GM13977 (cell line): Measurements from ENCODE around the gene SIGLEC9.

Experiments
- DNase-seq: peaks from one replicate; pipeline ENCODE4 v3.0.0; 2012; ENCODE audit warnings: low spot score
- in situ Hi-C: fragments of 300-500 bp; cut with MboI; formaldehyde crosslinking; loops from one replicate; pipeline ENCODE4 v1.12.0; 2022; ENCODE audit warnings: low sequenced_read_pairs, low pct_unique_long_range_greater_than_20kb, mixed read lengths, inconsistent platforms; ENCODE audit not compliant: unreplicated experiment
- TF ChIP-seq, protein P1 (sequence below): IDR thresholded peaks from 2 replicates; pipeline ENCODE4 v1.5.1; 2012; ENCODE audit warnings: mild to moderate bottlenecking, control low read depth; ENCODE audit not compliant: insufficient read depth; ENCODE audit errors: extremely low read depth, missing control alignments

The SIGLEC9 gene

DNA sequence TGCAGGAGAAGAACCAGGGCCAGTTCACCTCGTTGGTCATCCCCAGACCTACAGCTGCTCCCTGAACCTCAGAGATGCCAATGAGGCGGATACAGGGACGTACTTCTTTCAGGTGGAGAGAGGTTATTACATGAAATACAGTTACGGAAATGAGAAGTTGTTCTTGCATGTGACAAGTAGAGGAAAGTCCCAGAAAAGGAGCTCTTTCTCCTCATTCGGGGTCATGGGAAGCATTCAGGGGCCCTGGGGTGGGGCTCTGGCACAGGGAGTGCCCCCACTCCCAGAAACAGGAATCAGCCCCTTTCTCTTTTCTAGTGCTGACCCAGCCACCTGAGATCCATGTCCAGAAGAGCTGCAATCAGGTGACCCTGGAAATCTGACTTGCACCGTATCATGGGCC, 4.5 kb upstream of the SIGLEC9 start:
- in situ Hi-C loops = no loop called here
- DNase-seq = no peak
- TF ChIP-seq, protein P1, sequence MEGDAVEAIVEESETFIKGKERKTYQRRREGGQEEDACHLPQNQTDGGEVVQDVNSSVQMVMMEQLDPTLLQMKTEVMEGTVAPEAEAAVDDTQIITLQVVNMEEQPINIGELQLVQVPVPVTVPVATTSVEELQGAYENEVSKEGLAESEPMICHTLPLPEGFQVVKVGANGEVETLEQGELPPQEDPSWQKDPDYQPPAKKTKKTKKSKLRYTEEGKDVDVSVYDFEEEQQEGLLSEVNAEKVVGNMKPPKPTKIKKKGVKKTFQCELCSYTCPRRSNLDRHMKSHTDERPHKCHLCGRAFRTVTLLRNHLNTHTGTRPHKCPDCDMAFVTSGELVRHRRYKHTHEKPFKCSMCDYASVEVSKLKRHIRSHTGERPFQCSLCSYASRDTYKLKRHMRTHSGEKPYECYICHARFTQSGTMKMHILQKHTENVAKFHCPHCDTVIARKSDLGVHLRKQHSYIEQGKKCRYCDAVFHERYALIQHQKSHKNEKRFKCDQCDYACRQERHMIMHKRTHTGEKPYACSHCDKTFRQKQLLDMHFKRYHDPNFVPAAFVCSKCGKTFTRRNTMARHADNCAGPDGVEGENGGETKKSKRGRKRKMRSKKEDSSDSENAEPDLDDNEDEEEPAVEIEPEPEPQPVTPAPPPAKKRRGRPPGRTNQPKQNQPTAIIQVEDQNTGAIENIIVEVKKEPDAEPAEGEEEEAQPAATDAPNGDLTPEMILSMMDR = no peak

DNA sequence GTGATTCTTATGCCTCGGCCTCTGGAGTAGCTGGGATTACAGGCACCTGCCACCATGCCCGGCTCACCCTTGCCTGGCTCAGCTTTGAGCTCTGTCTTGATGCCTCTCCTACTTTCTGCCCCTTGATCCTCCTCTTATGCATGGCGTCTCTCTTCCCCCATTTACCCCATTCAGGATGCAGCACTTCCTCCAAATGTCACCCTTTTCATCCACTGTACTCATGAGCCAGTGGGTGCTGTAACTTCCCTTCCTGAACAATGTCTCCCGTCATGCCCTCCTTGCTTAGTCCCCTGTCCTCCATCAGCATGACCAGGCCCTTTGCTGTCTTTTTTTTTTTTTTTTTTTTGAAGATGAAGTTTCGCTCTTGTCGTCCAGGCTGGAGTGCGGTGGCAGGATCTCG, 3.4 kb upstream of the SIGLEC9 start:
- TF ChIP-seq, protein P1 = no peak
- in situ Hi-C loops = no loop called here
- no peak for DNase-seq

DNA sequence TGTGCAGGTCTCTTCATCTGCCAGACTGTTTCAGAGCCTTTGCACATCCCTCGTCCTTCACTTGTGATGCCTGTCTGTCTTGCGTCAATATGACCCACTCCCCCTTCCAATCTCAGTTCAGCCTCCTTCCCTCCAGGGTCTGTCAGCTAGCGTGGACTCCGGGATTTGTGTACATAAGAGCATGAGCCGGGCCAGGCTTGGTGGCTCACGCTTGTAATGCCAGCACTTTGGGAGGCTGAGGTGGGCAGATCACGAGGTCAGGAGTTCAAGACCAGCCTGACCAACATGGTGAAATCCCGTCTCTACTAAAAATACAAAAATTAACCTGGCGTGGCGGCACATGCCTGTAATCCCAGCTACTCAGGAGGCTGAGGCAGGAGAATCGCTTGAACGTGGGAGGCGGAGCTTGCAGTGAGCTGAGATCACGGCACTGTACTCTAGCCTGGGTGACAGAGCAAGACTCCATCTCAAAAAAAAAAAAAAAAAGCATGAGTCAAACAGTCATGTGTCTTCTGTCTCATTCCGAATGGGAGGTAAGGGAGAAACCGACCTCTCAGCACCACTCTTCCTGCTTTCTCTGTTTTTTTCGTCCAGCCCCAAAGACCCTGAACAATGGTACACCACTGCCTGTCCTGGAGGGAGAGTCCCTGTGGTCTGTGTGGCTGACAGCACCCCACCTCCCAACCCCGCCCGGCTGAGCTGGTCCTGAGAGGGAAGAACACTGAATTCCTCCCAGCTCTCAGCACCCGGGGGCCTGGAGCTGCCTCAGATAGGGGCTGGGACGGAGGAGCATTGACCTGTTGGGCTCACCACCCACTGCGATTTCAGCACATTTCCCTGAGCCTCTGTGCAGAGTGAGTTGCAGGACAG, 2.4 kb upstream of the SIGLEC9 start:
- TF ChIP-seq, protein P1 = no peak
- DNase-seq = no peak
- in situ Hi-C loops = no loop called here

DNA sequence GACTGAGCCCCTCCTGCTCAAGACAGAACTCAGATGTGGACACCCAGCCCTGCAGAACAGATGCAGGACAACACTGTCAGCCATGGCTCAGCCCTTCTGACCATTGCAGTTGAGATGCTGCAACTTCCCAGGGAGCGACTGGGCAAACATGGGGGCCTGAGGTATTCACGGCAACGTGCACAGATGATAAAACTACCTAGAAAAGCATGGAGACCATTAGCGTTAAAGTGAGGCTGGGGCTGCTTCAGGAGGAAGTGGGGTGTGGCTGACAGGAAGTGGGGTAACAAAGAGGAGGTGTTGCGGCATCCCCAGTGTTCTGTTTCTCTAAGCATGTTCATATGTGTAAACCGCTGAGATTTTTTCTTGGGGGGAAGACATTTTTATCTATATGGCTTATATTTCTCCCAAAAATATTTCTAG, 1.3 kb upstream of the SIGLEC9 start:
- in situ Hi-C loops = no loop called here
- TF ChIP-seq, protein P1 = no peak
- no peak for DNase-seq

DNA sequence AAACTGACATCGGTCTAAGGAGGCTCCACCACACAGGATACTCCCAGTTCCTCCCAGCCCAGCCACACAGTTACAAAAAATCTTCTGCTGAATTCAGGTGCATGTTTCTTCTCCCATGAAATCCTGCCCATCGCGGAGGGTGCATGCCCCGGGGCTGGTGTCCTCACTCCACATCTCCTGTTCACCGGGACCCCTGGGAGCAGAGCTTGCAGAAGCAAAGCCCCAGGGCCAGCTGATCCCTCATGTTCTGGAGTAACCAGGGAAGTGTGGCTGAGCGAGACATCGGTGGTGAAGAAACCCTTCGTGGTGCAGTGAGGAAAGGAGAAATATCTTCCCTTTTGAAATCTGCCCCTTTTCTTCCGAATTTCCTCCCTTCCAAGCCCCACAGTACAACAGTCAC, 904 bp upstream of the SIGLEC9 start:
- in situ Hi-C loops = no loop called here
- no peak for DNase-seq
- TF ChIP-seq, protein P1 = no peak

DNA sequence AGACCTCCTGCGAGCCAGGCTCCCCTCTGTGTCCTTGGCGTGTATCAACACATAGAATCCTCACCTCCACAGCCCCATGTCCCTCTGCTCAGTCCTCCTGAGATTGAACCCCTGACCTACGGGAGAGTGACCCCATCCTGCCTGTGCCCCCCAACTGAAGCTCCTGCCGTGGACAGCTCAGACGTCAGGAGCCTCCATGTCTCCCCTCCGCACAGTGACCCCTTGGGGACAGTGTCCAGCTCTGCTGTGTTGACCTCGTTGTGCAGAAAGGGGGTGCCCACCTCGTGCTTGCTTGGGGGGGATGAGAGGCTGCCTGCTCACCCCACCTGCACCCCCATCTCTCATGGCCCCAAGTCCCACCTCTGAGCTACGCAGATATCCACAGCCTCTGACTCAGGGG, 490 bp upstream of the SIGLEC9 start:
- no peak for DNase-seq
- TF ChIP-seq, protein P1 = no peak
- in situ Hi-C loops = no loop called here
